GM19351 (cell line): ENCODE data around the gene ATP2B3.
A peak's percentile ranks its signal among the peaks of the same experiment; 100 is the strongest.

Source experiments
- ATAC-seq: cut with Tn5 transposase; IDR thresholded peaks from one replicate; pipeline ENCODE4 v1.9.1; 2021; ENCODE audit warnings: mild to moderate bottlenecking, moderate library complexity; ENCODE audit not compliant: unreplicated experiment

The ATP2B3 gene

DNA sequence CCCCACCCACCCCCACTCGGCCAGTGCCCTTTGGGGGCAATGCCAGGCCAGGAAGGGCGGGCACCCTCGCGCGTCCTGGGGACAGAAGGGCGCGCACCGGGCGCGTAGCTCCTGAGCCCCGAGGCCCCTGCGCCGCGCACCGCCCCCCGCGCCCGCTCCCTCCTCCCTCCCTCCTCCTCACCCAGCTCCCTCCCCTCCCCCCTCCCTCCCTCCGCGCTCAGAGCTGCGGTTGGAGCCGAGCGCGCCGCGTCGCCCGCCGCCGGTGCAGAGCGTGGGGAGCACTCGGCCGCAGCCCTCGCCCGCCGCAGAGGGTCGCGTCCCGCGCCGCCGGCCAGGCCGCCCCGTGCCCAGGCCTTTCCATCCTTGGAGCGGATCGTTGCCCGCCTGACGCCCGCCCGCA lies at the start of gene ATP2B3:
ATP2B3 (plus strand) TSS at position 220 of the 400 bp plus-strand sequence. CDS start 18,606 bp downstream, outside the sequence.
- no peak for ATAC-seq

DNA sequence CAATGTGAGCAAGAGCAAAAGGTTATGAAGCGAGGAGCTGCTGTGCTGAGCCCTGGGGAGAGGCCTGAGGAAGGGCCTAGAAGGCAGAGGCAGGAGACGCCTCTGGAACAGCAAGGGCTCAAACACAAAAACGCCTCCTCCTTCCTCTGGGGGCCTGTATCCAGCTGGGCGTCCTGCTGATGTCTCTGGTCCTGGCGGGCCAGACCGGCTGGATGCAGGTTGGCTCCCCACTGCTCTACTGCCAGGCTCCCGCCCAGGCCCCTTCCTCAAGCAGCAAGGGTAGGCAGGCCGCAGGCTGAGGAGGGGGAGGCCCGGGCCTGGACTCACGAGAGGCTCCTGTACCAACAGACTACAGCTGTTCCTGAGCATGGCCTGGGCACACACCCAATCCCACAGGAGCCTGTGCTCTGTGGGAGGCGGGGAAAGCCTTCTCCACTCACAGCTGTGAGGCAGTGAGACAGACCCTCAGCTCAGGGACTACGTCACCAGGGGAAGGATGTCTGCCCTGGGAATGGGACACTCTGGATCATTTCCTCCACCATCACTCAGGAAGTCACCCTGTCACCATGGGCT lies 49.3 kb upstream of the ATP2B3 start:
- ATAC-seq: no peak

DNA sequence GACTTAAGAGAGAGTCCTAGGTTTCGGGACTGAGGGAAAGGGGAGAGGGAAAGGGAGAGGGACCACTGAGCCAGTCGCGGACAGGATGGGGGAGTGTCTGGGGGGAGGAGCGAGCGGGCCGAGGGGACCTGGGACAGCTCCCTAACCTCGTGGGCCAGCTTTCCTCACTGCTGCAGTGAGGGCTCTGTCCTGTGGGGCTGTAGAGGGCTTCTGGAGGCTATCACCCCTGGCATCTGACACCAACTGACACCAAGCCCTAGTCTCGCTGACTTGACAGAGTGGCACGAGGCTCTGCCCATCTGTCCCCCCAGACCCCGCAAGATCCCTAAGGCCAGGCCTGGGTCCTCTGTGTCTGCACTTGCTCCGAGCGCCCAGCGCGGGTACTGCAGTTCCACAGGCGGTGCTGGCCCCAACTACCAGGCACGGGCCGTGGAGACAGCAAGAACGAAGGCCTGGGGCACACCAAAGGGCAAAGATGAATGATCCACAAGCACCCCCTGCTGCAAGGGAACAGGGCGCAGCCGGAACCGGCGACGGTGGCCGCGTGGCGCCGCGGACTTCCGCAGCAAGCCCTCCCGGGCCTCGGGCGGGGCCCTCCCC lies 47.5 kb upstream of the ATP2B3 start:
- ATAC-seq: peak; percentile 38

DNA sequence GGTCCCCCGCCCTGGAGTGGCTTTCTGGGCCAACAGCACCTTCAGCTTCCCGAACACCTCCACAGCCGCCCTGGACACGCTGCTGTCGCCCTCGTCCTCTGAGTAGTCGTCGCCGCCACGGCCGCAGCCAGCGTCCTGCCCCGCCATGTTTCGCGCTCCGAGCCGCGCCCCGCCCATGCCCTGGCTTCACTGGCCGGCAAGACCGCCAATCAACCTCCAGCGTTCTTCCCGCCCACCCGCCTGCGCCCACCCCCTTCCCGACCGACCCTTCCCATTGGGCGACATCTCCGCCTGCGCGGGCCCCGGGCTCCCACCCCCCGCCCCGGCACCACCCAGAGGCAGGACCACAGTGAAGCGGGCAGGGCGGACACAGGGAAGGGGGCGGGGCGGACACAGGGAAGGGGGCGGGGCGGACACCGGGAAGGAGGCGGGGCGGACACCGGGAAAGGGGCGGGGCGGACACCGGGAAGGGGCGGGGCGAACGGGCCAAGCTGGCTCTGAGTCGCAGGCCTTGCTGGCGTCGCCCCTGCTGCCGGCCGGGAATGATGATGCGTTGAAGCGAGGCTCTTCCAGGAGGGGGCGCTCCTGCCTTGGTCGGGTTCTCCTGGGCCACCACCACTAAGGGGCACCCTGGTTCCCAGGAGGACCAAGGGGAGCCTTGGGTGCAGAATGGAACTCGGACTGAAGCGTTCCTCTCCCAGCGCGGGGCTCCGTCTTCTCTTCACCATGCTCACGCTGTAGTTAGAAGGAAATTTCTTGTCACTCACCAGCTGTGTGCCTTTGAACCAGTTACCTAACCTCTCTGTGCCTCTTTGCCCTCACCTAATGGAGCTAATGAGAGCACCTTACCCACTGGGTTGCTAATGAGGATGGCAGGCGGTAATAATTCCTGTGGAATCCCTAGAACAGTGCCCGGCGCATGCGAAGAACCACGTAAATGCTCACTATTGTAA lies 46.8 kb upstream of the ATP2B3 start, which contains the start of gene HAUS7:
HAUS7 (minus strand) TSS at position 166 of the 953 bp plus-strand sequence; CDS start at position 147, 19 bp downstream.
- ATAC-seq: peak; percentile 73

DNA sequence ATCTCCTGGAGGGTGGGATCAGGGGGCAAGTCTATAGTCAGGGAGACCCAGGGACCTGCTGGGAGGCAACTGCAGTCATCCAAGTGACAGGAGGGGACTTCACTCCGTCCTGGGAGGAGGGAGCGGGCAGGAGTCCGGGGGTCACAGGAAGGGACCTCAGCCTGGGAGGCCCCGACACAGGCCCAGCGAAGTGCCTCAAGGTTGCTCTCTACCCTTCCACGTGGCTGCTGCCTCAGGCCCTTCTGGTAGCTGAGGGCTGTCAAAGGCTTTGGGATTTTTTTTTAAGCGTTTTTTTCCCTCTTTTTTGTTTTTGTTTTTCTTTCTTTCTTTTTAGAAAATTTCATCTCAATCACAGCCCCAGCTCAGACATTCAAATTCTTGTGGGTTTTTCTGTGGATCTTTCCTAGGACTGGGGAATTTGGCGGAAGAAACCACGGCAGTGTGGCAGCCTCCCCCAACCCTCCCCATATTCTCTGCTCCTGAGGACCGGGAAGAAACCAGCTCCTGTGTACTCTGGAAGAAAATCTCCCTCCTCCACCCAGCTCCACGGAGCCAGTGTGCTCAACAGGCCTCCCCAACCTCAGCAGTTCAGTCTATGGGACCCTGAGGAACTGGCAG lies 45.7 kb upstream of the ATP2B3 start:
- ATAC-seq: no peak

DNA sequence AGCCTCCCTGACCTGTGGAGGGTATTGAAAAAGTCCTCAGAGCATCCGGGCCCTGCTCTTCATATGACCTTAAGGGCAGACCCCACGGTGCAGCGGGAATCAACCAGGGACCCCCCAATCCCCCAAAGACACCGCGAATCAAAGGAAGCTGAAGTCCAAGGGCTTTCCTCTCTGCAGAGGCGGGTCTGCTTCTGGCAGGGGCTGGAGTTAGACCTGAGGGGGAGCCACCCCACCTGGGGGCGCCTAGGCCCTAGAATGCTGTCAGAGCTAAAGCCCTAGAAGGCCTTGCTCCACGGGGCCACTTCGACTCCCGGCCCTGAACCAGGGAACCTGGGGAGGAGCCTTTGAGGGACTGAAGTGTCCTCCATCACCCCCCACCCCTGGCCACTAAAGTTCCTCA lies 44.3 kb upstream of the ATP2B3 start:
- no peak for ATAC-seq

DNA sequence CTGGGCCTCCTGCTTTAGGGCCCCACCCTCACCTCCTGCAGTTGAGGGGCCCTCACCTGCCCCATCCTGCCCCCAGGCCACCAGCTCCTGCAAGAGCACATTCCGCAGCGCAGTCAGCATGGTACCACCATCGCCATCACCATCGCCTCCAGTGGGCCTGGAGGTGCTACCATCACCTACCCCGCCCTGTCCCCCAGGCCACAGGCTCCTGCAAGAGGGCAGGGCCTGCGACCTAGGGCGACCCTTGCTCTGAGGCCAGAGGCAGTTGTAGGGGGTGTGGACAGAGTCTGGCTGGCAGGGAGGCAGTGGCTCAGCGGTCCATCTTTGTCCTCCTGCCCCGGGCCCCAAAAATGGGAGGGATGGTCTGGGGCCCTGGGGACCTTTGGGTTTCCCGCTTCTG lies 43.2 kb upstream of the ATP2B3 start:
- ATAC-seq: no peak

DNA sequence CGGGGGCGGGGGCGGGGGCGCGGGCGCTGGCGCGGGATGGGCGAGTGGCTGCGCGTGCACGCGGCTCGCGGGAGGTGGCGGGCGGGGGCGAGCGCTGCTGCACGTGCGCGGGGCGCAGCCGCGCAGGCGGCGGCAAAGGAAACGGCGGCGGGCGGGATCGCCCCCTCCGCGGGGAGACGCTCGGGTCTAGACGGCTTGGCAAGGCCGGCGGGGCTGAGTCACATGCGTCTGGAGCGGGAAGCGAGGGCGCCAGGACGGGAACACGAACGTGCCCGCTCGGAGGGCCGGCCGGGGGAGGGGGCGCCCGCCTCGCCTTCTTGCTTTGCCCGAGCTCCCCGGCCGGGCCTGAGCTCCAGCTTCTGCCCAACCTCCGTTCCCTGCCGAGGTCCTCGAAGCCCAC lies 42.7 kb upstream of the ATP2B3 start:
- no peak for ATAC-seq

DNA sequence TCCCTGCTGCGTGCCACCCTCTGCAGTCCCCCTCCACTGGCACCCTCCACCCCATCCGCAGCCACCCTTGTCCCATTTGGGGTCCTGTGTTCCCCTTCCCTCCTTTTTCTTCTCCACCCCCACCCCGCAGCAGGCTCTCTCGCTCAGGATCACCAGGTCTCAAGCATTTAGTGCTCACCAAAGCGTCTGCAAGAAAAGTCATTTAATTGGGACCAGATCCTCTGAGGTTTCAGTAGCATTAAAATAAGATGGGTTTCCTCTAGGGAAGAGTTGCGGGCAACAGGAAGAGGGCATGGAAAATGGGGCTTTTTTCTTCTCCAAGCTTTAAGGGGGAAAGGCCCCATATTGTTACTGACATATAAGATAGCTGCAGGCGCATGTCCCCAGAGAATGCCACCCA lies 42.2 kb upstream of the ATP2B3 start:
- no peak for ATAC-seq

DNA sequence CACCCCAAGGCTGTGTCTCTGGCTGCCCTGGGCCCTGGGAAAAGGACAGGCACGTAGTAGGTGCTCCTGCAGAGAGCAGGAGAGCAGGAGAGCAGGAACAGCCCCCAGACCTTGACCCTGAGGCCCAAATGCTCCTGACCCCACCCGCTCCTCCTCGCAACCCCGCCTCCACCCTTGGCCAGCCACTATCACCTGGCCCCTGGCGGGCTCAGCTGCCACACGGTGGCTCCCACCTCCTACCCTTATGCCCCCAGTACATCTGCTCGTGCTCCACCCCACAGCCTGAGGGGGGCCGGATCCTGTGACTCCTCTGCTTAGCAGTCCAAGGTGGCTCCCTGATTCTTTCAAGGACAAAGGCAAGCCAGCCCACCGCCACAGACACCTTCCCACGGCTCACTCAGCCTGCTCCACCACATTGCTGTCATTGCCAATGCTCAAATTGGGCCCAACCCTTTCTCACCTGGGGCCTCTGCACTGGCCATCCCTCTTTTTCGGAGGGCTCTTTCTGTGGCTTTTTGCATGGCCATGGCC lies 41.6 kb upstream of the ATP2B3 start:
- no peak for ATAC-seq

DNA sequence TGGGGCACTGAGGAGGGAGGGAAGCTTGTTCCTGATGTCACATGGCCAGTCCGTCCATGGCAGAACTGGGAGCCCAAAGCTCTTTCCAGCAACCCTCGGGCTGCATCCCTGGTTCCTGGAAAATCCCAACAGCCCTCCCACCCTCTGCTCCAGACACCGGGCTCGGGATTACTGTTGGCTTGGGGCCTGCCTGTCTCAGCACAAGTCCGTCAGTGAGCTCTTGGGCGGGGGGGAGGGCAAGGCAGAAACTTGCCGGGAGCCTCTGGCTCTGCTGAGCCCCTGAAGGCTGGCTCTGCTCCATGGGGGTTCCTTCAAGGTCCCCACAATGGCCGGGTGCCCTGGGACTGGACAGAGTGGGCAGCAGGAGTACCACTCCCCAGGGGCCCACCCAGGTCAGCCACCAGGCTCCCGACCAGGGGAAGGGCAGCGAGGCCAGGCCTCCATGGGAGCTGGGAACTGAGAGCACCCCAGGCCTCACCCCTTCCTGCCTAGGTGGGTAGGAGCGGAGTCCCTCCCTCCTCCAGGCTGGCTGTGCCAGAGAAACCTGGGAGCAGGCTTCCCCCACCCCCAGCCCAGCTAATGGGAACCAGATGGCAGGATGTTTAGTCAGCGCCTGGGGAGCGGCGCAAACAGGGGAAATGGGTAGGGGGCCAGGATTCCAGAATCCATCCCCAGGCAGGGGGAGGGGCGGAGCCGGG lies 40.6 kb upstream of the ATP2B3 start:
- no peak for ATAC-seq

DNA sequence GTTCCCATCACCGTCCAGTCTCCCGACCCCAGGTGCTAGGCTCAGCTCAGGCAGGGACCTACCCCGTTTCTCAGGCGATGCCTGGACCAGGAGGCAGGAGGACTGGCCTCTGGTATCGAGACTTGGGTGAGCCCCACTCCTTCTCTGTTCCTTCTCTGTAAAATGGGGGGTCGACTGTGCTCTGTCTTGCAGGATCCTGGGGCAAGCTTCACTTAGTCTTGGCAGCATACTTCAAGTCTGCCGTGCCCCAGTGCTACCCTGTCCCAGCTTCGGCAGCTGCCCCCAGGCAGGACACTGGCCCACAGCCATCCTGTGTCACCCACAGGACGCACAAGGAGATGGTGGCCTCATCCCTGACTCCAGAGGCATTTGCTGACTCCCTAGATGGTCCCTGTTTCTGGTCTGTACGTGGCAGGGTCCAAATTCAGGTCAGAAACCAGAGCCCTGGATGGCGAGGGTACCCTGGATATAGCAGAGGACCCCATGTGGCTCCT lies 40.0 kb upstream of the ATP2B3 start:
- ATAC-seq: no peak

DNA sequence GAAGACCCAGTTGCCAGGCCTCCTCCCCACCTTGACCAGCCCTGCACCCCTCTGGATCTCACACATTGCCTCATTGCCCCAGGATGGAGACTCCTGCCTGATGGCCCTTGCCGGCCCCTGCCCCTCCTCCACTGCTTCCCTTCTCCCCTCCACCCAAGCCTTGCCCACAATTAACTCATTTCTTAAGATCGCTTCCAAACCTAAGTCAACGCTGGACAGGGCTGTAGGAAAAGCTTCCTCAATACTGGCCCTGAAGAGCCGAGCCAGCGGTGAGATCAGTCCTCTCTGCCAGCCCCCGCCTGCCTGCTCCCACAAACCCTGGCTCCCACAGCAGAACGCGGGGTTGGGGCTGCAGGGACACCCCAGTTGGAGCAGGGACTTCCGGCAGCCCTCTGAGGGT lies 39.5 kb upstream of the ATP2B3 start:
- ATAC-seq: no peak

DNA sequence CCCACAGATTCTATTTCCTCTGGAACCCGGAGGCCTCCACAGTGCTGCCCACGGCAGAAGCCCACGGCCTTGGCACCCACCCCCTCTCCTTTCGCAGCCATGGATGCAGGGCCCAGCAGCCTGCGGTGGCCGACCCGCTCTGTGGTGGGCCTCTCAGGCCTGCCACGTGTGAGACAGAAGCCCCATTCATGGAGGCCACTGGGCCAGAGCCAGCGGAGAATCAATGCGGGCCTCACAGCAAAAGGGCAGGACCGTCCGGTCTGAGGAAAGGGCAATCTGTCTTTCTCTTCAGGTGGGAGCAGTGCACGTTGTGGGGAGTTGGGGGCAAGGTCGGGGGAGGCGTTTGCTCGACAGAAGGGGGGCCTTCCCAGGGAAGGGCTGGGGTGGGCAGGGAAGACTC lies 38.7 kb upstream of the ATP2B3 start:
- ATAC-seq: no peak

DNA sequence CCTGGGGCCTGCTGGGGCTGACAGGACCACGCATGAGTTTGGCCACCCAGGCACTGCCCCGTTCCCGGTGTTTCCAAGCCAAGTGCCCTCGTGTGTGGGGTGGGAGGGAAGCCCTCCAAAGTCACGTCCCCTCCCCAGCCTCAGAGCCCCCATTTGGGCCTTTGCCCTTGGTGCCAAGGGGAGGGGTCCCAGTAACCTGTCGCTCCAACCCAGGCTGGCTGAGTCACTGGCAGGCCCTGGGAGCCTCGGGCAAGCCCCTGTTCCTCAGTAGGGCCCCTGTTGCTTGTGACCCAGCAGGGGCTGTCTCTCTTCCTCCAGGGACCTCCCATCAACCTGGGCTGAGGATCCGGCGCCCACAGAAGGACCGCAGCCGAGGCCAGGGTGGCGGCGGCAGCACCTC lies 36.4 kb upstream of the ATP2B3 start:
- ATAC-seq: no peak

DNA sequence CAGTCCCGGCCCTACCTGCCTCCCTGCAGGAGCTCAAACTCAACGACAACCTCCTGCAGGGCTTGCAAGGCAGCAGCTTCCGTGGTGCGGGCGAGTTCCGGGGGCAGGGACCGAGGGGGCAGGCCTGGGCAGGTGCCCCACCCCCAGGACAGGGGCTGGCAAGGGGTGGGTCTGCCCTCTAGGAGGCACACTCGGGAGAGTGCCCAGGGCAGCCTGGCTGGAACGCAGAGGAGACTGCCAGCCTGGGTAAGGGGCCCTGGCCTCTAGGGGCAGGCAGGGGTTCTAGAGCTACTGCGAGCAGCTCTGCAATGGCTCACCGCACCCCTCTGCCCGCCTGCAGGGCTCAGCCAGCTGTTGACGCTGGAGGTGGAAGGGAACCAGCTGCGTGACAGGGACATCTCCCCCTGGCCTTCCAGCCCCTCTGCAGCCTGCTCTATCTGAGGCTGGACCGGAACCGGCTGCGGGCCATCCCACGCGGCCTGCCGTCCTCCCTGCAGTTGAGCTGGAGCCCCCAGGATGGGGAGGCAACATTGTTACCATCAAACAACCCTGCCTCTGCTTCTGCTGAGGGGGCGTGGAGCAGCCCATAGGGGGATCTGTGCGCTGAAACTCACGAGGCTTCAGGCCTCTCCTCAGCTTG lies 34.9 kb upstream of the ATP2B3 start:
- ATAC-seq: no peak

DNA sequence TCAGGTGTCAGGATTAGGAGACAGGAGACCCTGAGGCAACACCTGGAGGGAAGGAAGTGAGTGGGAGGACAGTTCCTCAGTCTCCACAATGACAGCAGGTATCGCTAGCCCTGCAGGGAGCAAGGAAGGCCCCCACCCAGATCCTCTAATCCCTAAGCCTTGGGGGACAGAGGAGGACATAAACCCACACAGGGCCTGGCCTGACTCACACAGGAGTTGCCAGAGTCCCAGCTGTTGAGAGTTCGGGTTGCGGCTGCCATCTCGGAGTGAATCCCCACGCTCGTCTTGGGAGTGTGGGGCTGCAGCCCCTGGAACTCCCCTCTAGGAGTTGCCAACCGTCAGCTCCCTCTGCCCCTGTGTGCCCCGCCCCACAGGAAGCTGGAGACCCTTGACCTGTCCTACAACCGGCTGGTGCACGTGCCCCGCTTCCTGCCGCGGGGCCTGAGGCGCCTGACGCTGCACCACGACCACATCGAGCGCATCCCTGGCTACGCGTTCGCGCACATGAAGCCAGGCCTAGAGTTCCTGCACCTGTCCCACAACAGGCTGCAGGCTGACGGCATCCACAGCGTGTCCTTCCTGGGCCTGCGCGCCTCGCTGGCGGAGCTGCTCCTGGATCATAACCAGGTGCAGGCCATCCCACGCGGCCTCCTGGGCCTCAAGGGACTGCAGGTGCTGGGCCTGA lies 31.9 kb upstream of the ATP2B3 start:
- no peak for ATAC-seq

DNA sequence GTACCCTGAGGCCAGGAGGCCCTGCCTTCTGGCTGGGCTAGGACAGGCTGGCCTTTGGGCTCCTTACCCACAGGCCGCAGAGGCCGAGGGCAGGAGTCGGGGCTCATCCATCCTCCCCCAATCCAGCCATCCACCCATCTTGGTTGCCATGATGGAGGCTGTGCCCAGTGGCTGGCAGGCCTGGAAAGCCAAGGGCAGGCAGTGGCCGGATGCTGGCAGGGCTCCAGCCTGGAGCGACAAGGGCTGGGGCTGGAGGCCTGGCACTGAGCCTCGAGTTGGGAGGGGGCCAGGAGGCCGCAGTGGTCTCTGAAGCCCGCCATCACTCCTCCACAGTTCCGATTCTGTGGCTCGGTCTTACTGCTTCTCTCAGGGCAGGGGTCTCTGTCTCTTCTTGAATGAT lies 31.3 kb upstream of the ATP2B3 start:
- ATAC-seq: no peak

DNA sequence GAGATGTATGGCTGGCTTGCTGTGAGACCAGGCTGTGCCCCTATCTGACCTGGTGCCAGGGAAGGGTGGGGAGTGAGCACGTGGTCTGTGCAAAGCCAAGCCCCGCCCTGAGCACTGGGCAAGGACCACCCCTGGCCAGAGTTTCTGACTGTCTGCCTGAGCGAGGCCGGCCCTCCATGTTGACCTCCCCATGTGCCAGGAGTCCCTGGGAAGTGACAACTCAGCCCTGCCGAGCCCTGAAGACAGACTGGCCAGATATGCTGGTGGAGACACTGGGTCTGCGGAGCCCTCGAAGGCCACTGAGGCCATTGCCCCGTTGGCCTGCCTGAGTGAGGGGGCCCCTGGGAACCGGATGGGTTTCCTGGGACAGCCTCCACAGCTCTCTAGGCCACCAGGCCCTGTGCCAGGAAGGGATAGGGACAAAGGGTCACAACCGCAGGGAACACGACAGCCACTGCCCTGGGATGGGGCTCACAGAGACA lies 29.8 kb upstream of the ATP2B3 start:
- ATAC-seq: no peak
